GM11168 (cell line): ENCODE measurements around the gene PPP1CB.
"Not testable (repeated sequence)": the region's sequence is repeated elsewhere in the genome, so short reads cannot be mapped to it uniquely, and the experiment has no call there.

Experiments used
- in situ Hi-C: fragments of 300-500 bp; cut with MboI; formaldehyde crosslinking; loops from one replicate; pipeline ENCODE4 v1.12.0; 2022; ENCODE audit warnings: low sequenced_read_pairs; ENCODE audit not compliant: unreplicated experiment

Gene PPP1CB

GRCh38 chr2:28768952-28769351, 17.3 kb downstream of the PPP1CB start:
- in situ Hi-C loops, result loop anchor here (5.0 kb wide), 1 partner anchor 73 kb away; no protein-coding TSS in a partner anchor

- in situ Hi-C loops, result loop anchor here (10.0 kb wide), 1 partner anchor 188 kb away; no protein-coding TSS in a partner anchor
Observed at GRCh38 chr2:28772351-28772750, 20.7 kb downstream of the PPP1CB start.

- in situ Hi-C loops, result loop anchor here (10.0 kb wide), 1 partner anchor 192 kb away; no protein-coding TSS in a partner anchor
Observed at GRCh38 chr2:28776471-28776870, 24.8 kb downstream of the PPP1CB start.

- in situ Hi-C loops, result loop anchor here (10.0 kb wide), 1 partner anchor 194 kb away; no protein-coding TSS in a partner anchor
Observed at GRCh38 chr2:28778392-28778791, 26.8 kb downstream of the PPP1CB start.

- in situ Hi-C loops, result loop anchor here (10.0 kb wide), 1 partner anchor 194 kb away; no protein-coding TSS in a partner anchor
Observed at GRCh38 chr2:28779001-28779400, 27.4 kb downstream of the PPP1CB start.

GRCh38 chr2:28780496-28780895, 28.9 kb downstream of the PPP1CB start:
- in situ Hi-C loops, result no loop called here

GRCh38 chr2:28782423-28782822, 30.8 kb downstream of the PPP1CB start:
- in situ Hi-C loops, result no loop called here

- in situ Hi-C loops, result not testable (repeated sequence)
Observed at GRCh38 chr2:28784570-28784969, 32.9 kb downstream of the PPP1CB start.

GRCh38 chr2:28796620-28797019, 45.0 kb downstream of the PPP1CB start:
- in situ Hi-C loops, result no loop called here

GRCh38 chr2:28801726-28802125, 50.1 kb downstream of the PPP1CB start:
- in situ Hi-C loops, result no loop called here

- in situ Hi-C loops, result no loop called here
Observed at GRCh38 chr2:28802975-28803429, 51.4 kb downstream of the PPP1CB start.

- in situ Hi-C loops, result no loop called here
Observed at GRCh38 chr2:28809927-28810326, 58.3 kb downstream of the PPP1CB start.

GRCh38 chr2:28810384-28811285, 59.0 kb downstream of the PPP1CB start, which contains the start of gene SPDYA:
TSS of gene SPDYA (plus strand) at chr2:28810834. CDS start at chr2:28816015, 5,181 bp downstream.
- in situ Hi-C loops, result no loop called here

GRCh38 chr2:28818053-28818452, 66.4 kb downstream of the PPP1CB start:
- in situ Hi-C loops, result no loop called here

GRCh38 chr2:28821295-28821958, 69.8 kb downstream of the PPP1CB start:
- in situ Hi-C loops, result no loop called here

- in situ Hi-C loops, result no loop called here
Observed at GRCh38 chr2:28822036-28822435, 70.4 kb downstream of the PPP1CB start.

- in situ Hi-C loops, result no loop called here
Observed at GRCh38 chr2:28824207-28824606, 72.6 kb downstream of the PPP1CB start.

- in situ Hi-C loops, result no loop called here
Observed at GRCh38 chr2:28824870-28825269, 73.2 kb downstream of the PPP1CB start.

- in situ Hi-C loops, result no loop called here
Observed at GRCh38 chr2:28828382-28828781, 76.8 kb downstream of the PPP1CB start.

- in situ Hi-C loops, result no loop called here
Observed at GRCh38 chr2:28833740-28834470, 82.3 kb downstream of the PPP1CB start.
